Activated gamma-delta T cell treated with Interleukin-2 at 50 U/mL for 16 hours (primary cell): ENCODE data around the gene WDFY1.

Experiments used
- DNase-seq: peaks from one replicate; pipeline ENCODE4 v3.0.0-alpha.2; 2020

The WDFY1 gene

GRCh38 chr2:223852281-223852795 lies 92.8 kb downstream of the WDFY1 start:
- no peak for DNase-seq

GRCh38 chr2:223847410-223847809 lies 97.7 kb downstream of the WDFY1 start:
- no peak for DNase-seq

GRCh38 chr2:223846515-223846914 lies 98.6 kb downstream of the WDFY1 start:
- DNase-seq, result no peak

- DNase-seq, result no peak
These were observed 103.5 kb downstream of the WDFY1 start for GRCh38 chr2:223841436-223842190.

- peak; percentile 52 for DNase-seq
These were observed 107.7 kb downstream of the WDFY1 start, which contains the start of gene AP1S3 for GRCh38 chr2:223837287-223838061. Gene AP1S3 (minus strand): TSS chr2:223837582. CDS start chr2:223837450, 132 bp downstream.

GRCh38 chr2:223835701-223836532 lies 109.2 kb downstream of the WDFY1 start:
- no peak for DNase-seq

DNA sequence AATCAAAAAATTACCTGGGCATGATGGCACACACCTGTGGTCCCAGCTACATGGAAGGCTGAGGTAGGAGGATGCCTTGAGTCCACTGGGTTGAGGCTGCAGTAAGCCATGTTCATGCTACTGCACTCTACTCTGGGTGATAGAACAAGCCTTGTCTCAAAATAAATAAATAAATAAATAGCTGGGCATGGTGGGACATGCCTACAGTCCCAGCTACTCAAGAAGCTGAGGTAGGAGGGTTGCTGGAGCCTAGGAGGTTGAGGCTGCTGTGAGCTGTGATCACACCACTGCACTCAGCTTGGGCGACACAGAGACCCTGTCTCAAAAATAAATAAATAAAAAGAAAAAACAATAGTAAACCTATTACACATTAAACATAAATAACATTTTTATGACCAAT lies 110.7 kb downstream of the WDFY1 start:
- no peak for DNase-seq

DNA sequence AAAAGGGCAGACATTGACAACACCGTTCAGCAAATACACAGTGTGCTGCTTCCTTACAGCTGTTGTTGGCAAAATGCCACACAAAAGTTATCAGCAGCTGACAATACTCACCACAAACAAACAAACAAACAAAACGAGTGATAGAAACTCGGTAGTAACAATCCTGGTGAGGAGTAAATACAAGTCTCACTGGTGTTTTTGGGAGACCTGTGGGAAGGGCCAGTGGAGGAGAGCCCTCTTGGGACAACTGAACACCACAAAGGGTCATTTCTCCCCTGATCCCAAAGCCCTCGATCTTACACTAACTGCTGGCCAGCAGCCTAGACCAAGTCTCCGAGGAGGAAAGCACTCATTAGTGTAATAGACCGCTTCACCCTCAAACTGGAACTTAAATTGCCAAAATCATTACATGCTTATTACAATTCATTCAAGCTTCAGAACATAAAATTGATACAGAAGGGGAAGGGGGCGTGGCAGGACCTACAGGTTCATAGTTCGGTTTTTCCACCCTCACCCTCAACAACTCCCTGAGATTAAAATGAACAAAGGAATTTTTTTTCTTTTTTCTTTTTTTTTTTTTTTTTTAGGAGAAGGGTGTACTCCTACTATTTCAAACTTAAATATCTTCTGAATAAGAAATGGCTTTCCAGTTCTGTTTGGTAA lies 112.8 kb downstream of the WDFY1 start:
- no peak for DNase-seq

- DNase-seq, result no peak
These were observed 116.0 kb downstream of the WDFY1 start for GRCh38 chr2:223829128-223829527.

DNA sequence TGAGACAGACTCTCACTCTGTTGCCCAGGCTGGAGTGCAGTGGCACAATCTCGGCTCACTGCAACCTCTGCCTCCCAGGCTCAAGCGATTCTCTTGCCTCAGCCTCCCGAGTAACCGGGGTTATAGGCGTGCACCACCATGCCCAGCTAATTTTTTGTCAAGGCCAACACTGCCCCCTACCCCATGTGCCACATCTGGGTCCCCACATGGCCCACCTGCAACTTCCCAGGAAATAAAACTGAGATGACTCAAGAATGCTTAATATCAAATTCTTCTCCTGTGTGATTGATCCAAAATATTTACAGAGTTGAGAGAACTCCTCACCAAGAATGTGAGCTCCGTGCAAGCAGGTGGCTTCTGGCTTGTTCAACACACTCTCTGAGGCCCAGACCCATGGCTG lies 116.8 kb downstream of the WDFY1 start:
- DNase-seq, result no peak

GRCh38 chr2:223826995-223827394 lies 118.1 kb downstream of the WDFY1 start:
- no peak for DNase-seq
